Kidney epithelial cell (primary cell): ENCODE data around the gene WDR38. TPM values are rescaled to one million over a fixed set of nuclear protein-coding genes. Genes with fewer than 3 reads are reported as not detected.

ENCODE experiments used
- DNase-seq: peaks from one replicate; pipeline ENCODE4 v3.0.0-alpha.2; 2010; ENCODE audit warnings: low read depth
- H3K27me3 ChIP-seq: 2 replicates; pipeline ENCODE4 v1.6.0; 2011; ENCODE audit warnings: low read length; ENCODE audit not compliant: control insufficient read depth, insufficient read depth
- H3K36me3 ChIP-seq: 2 replicates; pipeline ENCODE4 v1.5.1; 2011; ENCODE audit warnings: low read length; ENCODE audit not compliant: control insufficient read depth, insufficient read depth
- H3K4me3 ChIP-seq: 2 replicates; pipeline ENCODE4 v1.5.1; 2011; ENCODE audit warnings: low read depth, mild to moderate bottlenecking, control low read depth, low read length
- CTCF ChIP-seq: IDR thresholded peaks from 2 replicates; pipeline ENCODE4 v1.5.1; 2011; ENCODE audit warnings: mild to moderate bottlenecking, moderate library complexity, low read length, control low read depth, inconsistent platforms; ENCODE audit not compliant: insufficient read depth, poor library complexity, severe bottlenecking
- total RNA-seq: library from RNA; depleted of rRNA; stranded (reverse); fragments of >200 nt; gene quantifications from 2 replicates; pipeline ENCODE4 v1.2.3, GENCODE V29; 2015

Gene WDR38
- total RNA-seq, 1 donor from 2014 or later: not detected

DNA sequence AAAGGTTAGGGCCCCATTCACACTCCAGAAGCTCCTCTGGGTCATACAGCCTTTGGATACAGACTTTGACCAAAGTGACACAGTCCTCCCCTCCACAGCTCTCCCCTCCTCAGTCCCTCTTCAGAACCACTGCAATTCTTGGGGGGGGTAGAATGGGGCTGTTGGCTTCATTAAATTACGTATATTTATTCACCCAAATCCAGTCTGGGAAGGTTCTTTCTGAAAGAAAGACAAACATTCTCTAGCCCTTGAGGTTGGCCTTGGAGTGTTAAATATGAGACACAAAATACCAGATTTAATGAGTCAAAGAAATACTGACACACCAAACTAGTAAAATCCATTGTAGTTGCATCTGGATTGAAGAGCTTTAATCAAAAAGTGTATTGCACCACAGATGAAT is 24.8 kb downstream of the WDR38 start:
- Histone ChIP-seq H3K27me3 (no peaks in the 10 kb centered on the region), H3K36me3 (peaks cover 8% of the 10 kb centered on the region), H3K4me3 (no peak overlapping the region)
- no peak for TF ChIP-seq CTCF
- DNase-seq: no peak

DNA sequence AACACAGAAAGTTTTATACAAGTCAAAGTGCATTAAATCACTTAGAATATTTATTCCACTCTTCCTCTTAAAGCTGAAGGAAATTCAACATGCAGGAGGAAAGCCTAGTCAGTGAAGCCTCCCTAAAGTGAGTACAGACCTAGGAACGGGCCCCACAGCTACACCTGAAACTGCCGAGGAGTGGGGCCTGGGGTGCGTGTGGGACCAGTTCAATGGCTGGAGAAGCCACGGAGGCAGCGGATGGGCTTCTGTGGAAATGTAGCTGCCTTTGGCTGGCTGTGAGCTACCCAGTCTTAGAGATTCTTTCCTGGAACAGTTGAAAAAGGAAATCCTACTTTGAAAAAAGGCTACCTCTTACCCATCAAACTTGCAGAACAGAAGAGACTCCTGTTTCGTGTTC is 25.3 kb downstream of the WDR38 start:
- no peak overlapping the region for H3K4me3 ChIP-seq
- no peak for TF ChIP-seq CTCF
- DNase-seq: no peak
- H3K27me3 ChIP-seq: no peaks in the 10 kb centered on the region
- H3K36me3 ChIP-seq: peaks cover 5% of the 10 kb centered on the region

- Histone ChIP-seq H3K27me3 (no peaks in the 10 kb centered on the region), H3K4me3 (no peak overlapping the region), H3K36me3 (peaks cover 4% of the 10 kb centered on the region)
- TF ChIP-seq CTCF: no peak
- no peak for DNase-seq
These were observed 26.0 kb downstream of the WDR38 start for GRCh38 chr9:124879226-124879625.

DNA sequence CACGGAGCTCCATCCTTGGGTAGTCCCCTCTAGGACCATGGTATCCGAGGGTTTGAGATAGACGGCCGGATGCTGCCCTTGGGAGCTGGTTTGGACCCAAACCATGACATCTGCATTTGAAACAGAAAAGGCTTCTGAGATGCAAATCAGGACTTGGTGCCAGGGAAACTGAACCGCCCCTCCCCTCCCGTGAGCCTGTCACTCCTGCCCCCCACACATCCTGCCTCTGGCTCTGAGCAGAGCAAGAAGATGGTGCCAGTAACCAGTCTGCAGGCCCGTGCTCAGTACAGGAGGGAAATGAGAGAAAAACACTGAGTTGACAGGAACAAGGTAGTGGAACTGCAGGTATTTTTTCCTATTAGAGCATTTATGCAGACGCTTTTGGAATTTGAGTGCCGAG is 27.2 kb downstream of the WDR38 start:
- DNase-seq: no peak
- H3K4me3 ChIP-seq: no peak overlapping the region
- TF ChIP-seq CTCF: no peak
- no peaks in the 10 kb centered on the region for H3K27me3 ChIP-seq
- peaks cover 3% of the 10 kb centered on the region for H3K36me3 ChIP-seq

- no peak for DNase-seq
- Histone ChIP-seq H3K4me3 (no peak overlapping the region), H3K36me3 (peaks cover 1% of the 10 kb centered on the region), H3K27me3 (no peaks in the 10 kb centered on the region)
- TF ChIP-seq CTCF: no peak
These were observed 28.0 kb downstream of the WDR38 start for GRCh38 chr9:124881138-124881743.

GRCh38 chr9:124882231-124882630 is 29.0 kb downstream of the WDR38 start:
- no peak for TF ChIP-seq CTCF
- peaks cover 1% of the 10 kb centered on the region for H3K36me3 ChIP-seq

More at GRCh38 chr9:124882231-124882630, 29.0 kb downstream of the WDR38 start:
- Histone ChIP-seq H3K4me3 (no peak overlapping the region), H3K27me3 (no peaks in the 10 kb centered on the region)
- no peak for DNase-seq
